RWPE2 (cell line): ENCODE data around the gene KRT6A.

Experiments used
- ATAC-seq: fragments of 200-7000 bp; cut with Tn5 transposase; 3 replicates; pipeline ENCODE4 v1.9.1; 2021; ENCODE audit warnings: low read depth
- DNase-seq: peaks from one replicate; pipeline ENCODE4 v3.0.0-alpha.2; 2020; ENCODE audit warnings: low spot score
- H3K27ac ChIP-seq: fragments of 450-650 bp; 2 replicates; pipeline ENCODE4 v1.5.1; 2017; ENCODE audit warnings: mild to moderate bottlenecking; ENCODE audit not compliant: poor library complexity, severe bottlenecking
- H3K27me3 ChIP-seq: fragments of 250-450 bp; sonication (Bioruptor Pico); 2 replicates; pipeline ENCODE4 v1.5.1; 2021; ENCODE audit warnings: mild to moderate bottlenecking, moderate library complexity; ENCODE audit not compliant: insufficient read depth, poor library complexity, severe bottlenecking
- H3K36me3 ChIP-seq: fragments of 250-450 bp; sonication (Bioruptor Pico); 2 replicates; pipeline ENCODE4 v1.5.1; 2020; ENCODE audit warnings: low read depth, mild to moderate bottlenecking, moderate library complexity
- H3K4me1 ChIP-seq: fragments of 250-450 bp; sonication (Bioruptor Pico); 2 replicates; pipeline ENCODE4 v1.5.1; 2021; ENCODE audit warnings: mild to moderate bottlenecking, moderate library complexity; ENCODE audit not compliant: insufficient read depth, poor library complexity, severe bottlenecking
- H3K4me3 ChIP-seq: fragments of 250-450 bp; sonication (Bioruptor Pico); 2 replicates; pipeline ENCODE4 v1.5.1; 2021; ENCODE audit warnings: mild to moderate bottlenecking, moderate library complexity; ENCODE audit not compliant: severe bottlenecking
- H3K9me3 ChIP-seq: fragments of 250-450 bp; sonication (Bioruptor Pico); 2 replicates; pipeline ENCODE4 v1.5.1; 2021; ENCODE audit warnings: mild to moderate bottlenecking, moderate library complexity; ENCODE audit not compliant: severe bottlenecking
- CTCF ChIP-seq: fragments of 450-650 bp; IDR thresholded peaks from one replicate; pipeline ENCODE4 v1.5.1; 2017; ENCODE audit warnings: mild to moderate bottlenecking, moderate library complexity; ENCODE audit not compliant: poor library complexity, severe bottlenecking

Gene KRT6A

GRCh38 chr12:52517005-52517835 is 24.2 kb upstream of the KRT6A start:
- peak overlapping the region; percentile 99 for H3K27ac ChIP-seq
- no peaks in the 10 kb centered on the region for H3K9me3 ChIP-seq
- TF ChIP-seq CTCF, result no peak
- no peak for DNase-seq
- H3K36me3 ChIP-seq, result peaks cover 61% of the 10 kb centered on the region
- no peak for ATAC-seq
- peaks cover 26% of the 10 kb centered on the region for H3K4me1 ChIP-seq
- H3K27me3 ChIP-seq, result no peaks in the 10 kb centered on the region
- peak overlapping the region; percentile 79 for H3K4me3 ChIP-seq

GRCh38 chr12:52515927-52516831 is 23.1 kb upstream of the KRT6A start:
- peak overlapping the region; percentile 99 for H3K27ac ChIP-seq
- ATAC-seq, result peak; percentile 0; the same call in 1 of the 3 replicates
- H3K36me3 ChIP-seq, result peaks cover 61% of the 10 kb centered on the region
- H3K9me3 ChIP-seq, result no peaks in the 10 kb centered on the region
- H3K4me1 ChIP-seq, result peaks cover 17% of the 10 kb centered on the region
- DNase-seq, result no peak
- no peak for TF ChIP-seq CTCF
- no peaks in the 10 kb centered on the region for H3K27me3 ChIP-seq
- peak overlapping the region; percentile 79 for H3K4me3 ChIP-seq

- no peak for DNase-seq
- H3K4me3 ChIP-seq, result no peak overlapping the region
- no peaks in the 10 kb centered on the region for H3K27me3 ChIP-seq
- no peak for ATAC-seq
- no peak for TF ChIP-seq CTCF
- H3K9me3 ChIP-seq, result peaks cover 6% of the 10 kb centered on the region
- peak overlapping the region; percentile 99 for H3K27ac ChIP-seq
- peaks cover 10% of the 10 kb centered on the region for H3K4me1 ChIP-seq
- H3K36me3 ChIP-seq, result peaks cover 61% of the 10 kb centered on the region
These were observed 22.2 kb upstream of the KRT6A start for GRCh38 chr12:52515319-52515646.

- Histone ChIP-seq H3K36me3 (peaks cover 56% of the 10 kb centered on the region), H3K4me3 (no peak overlapping the region), H3K4me1 (peaks cover 10% of the 10 kb centered on the region), H3K27me3 (no peaks in the 10 kb centered on the region), H3K9me3 (peaks cover 8% of the 10 kb centered on the region), H3K27ac (peak overlapping the region; percentile 99)
- peak; percentile 6; the same call in 1 of the 3 replicates for ATAC-seq
- no peak for TF ChIP-seq CTCF
- DNase-seq, result no peak
These were observed 21.6 kb upstream of the KRT6A start for GRCh38 chr12:52514471-52515318.
